Measurements from ENCODE around the gene NEK8.
"Not testable (repeated sequence)": the region's sequence is repeated elsewhere in the genome, so short reads cannot be mapped to it uniquely, and the experiment has no call there.

The NEK8 gene

GRCh38 chr17:28734712-28735241 lies 6.2 kb downstream of the NEK8 start:
- Histone ChIP-seq H3K9me3 (ENCODE audit: insufficient read depth, low read depth, low read length) (no peaks in the 10 kb centered on the region), H3K27me3 (ENCODE audit: insufficient read depth, low read length) (no peaks in the 10 kb centered on the region), H3K4me1 (ENCODE audit: insufficient read depth, low read length) (no peaks in the 10 kb centered on the region), H3K36me3 (ENCODE audit: insufficient read depth, low read depth, low read length) (peaks cover 32% of the 10 kb centered on the region), H3K4me3 (ENCODE audit: low read length) (no peak overlapping the region), H3K9ac (ENCODE audit: low read depth, low read length) (no peak overlapping the region), H3K27ac (ENCODE audit: low read length) (no peak overlapping the region)

GRCh38 chr17:28735242-28735722 lies 6.7 kb downstream of the NEK8 start:
- no peak overlapping the region for H3K9ac ChIP-seq (ENCODE audit: low read depth, low read length)
- no peaks in the 10 kb centered on the region for H3K4me1 ChIP-seq (ENCODE audit: insufficient read depth, low read length)
- no peak overlapping the region for H3K27ac ChIP-seq (ENCODE audit: low read length)
- peaks cover 32% of the 10 kb centered on the region for H3K36me3 ChIP-seq (ENCODE audit: insufficient read depth, low read depth, low read length)
- no peaks in the 10 kb centered on the region for H3K9me3 ChIP-seq (ENCODE audit: insufficient read depth, low read depth, low read length)
- no peak overlapping the region for H3K4me3 ChIP-seq (ENCODE audit: low read length)
- no peaks in the 10 kb centered on the region for H3K27me3 ChIP-seq (ENCODE audit: insufficient read depth, low read length)

GRCh38 chr17:28735913-28736769 lies 7.6 kb downstream of the NEK8 start:
- H3K4me1 ChIP-seq (ENCODE audit: insufficient read depth, low read length); H3K27me3 ChIP-seq (ENCODE audit: insufficient read depth, low read length); H3K27ac ChIP-seq (ENCODE audit: low read length); H3K4me3 ChIP-seq (ENCODE audit: low read length); H3K9me3 ChIP-seq (ENCODE audit: insufficient read depth, low read depth, low read length); H3K9ac ChIP-seq (ENCODE audit: low read depth, low read length): not testable (repeated sequence)
- peaks cover 36% of the 10 kb centered on the region for H3K36me3 ChIP-seq (ENCODE audit: insufficient read depth, low read depth, low read length)

- Histone ChIP-seq H3K4me3 (ENCODE audit: low read length) (no peak overlapping the region), H3K9ac (ENCODE audit: low read depth, low read length) (no peak overlapping the region), H3K27me3 (ENCODE audit: insufficient read depth, low read length) (no peaks in the 10 kb centered on the region), H3K27ac (ENCODE audit: low read length) (no peak overlapping the region), H3K4me1 (ENCODE audit: insufficient read depth, low read length) (no peaks in the 10 kb centered on the region; the same call in 1 of the 2 replicates), H3K36me3 (ENCODE audit: insufficient read depth, low read depth, low read length) (peaks cover 36% of the 10 kb centered on the region), H3K9me3 (ENCODE audit: insufficient read depth, low read depth, low read length) (no peaks in the 10 kb centered on the region)
Observed at GRCh38 chr17:28737316-28737715, 8.7 kb downstream of the NEK8 start.

GRCh38 chr17:28737770-28738679 lies 9.4 kb downstream of the NEK8 start:
- Histone ChIP-seq H3K27me3 (ENCODE audit: insufficient read depth, low read length) (no peaks in the 10 kb centered on the region), H3K4me3 (ENCODE audit: low read length) (no peak overlapping the region), H3K9me3 (ENCODE audit: insufficient read depth, low read depth, low read length) (no peaks in the 10 kb centered on the region), H3K4me1 (ENCODE audit: insufficient read depth, low read length) (no peaks in the 10 kb centered on the region; the same call in 1 of the 2 replicates), H3K36me3 (ENCODE audit: insufficient read depth, low read depth, low read length) (peaks cover 36% of the 10 kb centered on the region), H3K27ac (ENCODE audit: low read length) (no peak overlapping the region), H3K9ac (ENCODE audit: low read depth, low read length) (no peak overlapping the region)

- no peaks in the 10 kb centered on the region for H3K27me3 ChIP-seq (ENCODE audit: insufficient read depth, low read length)
- H3K27ac ChIP-seq (ENCODE audit: low read length), result no peak overlapping the region
- H3K9ac ChIP-seq (ENCODE audit: low read depth, low read length), result no peak overlapping the region
- H3K4me3 ChIP-seq (ENCODE audit: low read length), result no peak overlapping the region
- H3K36me3 ChIP-seq (ENCODE audit: insufficient read depth, low read depth, low read length), result peaks cover 36% of the 10 kb centered on the region
- no peaks in the 10 kb centered on the region; the same call in 1 of the 2 replicates for H3K4me1 ChIP-seq (ENCODE audit: insufficient read depth, low read length)
- no peaks in the 10 kb centered on the region for H3K9me3 ChIP-seq (ENCODE audit: insufficient read depth, low read depth, low read length)
Observed at GRCh38 chr17:28738680-28739384, 10.2 kb downstream of the NEK8 start.

- H3K4me3 ChIP-seq (ENCODE audit: low read length), result no peak overlapping the region
- no peaks in the 10 kb centered on the region for H3K27me3 ChIP-seq (ENCODE audit: insufficient read depth, low read length)
- H3K27ac ChIP-seq (ENCODE audit: low read length), result no peak overlapping the region
- H3K9ac ChIP-seq (ENCODE audit: low read depth, low read length), result no peak overlapping the region
- H3K4me1 ChIP-seq (ENCODE audit: insufficient read depth, low read length), result peaks cover under 1% of the 10 kb centered on the region; the same call in 1 of the 2 replicates
- H3K9me3 ChIP-seq (ENCODE audit: insufficient read depth, low read depth, low read length), result no peaks in the 10 kb centered on the region
- peaks cover 29% of the 10 kb centered on the region for H3K36me3 ChIP-seq (ENCODE audit: insufficient read depth, low read depth, low read length)
Observed at GRCh38 chr17:28740406-28741357, 12.1 kb downstream of the NEK8 start.

GRCh38 chr17:28741358-28742349 lies 13.1 kb downstream of the NEK8 start:
- H3K9me3 ChIP-seq (ENCODE audit: insufficient read depth, low read depth, low read length), result no peaks in the 10 kb centered on the region
- H3K4me1 ChIP-seq (ENCODE audit: insufficient read depth, low read length), result peaks cover 10% of the 10 kb centered on the region
- H3K9ac ChIP-seq (ENCODE audit: low read depth, low read length), result no peak overlapping the region
- no peak overlapping the region for H3K27ac ChIP-seq (ENCODE audit: low read length)
- H3K27me3 ChIP-seq (ENCODE audit: insufficient read depth, low read length), result no peaks in the 10 kb centered on the region
- H3K4me3 ChIP-seq (ENCODE audit: low read length), result no peak overlapping the region
- H3K36me3 ChIP-seq (ENCODE audit: insufficient read depth, low read depth, low read length), result peaks cover 38% of the 10 kb centered on the region

- Histone ChIP-seq H3K27me3 (ENCODE audit: insufficient read depth, low read length) (no peaks in the 10 kb centered on the region), H3K4me3 (ENCODE audit: low read length) (peak within 1 kb of the TSS; percentile 87), H3K9ac (ENCODE audit: low read depth, low read length) (peak within 1 kb of the TSS; percentile 96), H3K9me3 (ENCODE audit: insufficient read depth, low read depth, low read length) (no peaks in the 10 kb centered on the region), H3K27ac (ENCODE audit: low read length) (peak within 1 kb of the TSS; percentile 67), H3K36me3 (ENCODE audit: insufficient read depth, low read depth, low read length) (peaks cover 47% of the 10 kb centered on the region), H3K4me1 (ENCODE audit: insufficient read depth, low read length) (peaks cover 14% of the 10 kb centered on the region)
Observed at GRCh38 chr17:28743243-28744103, 14.9 kb downstream of the NEK8 start, which contains the start of gene TRAF4. Gene TRAF4 (plus strand): TSS chr17:28744011. CDS start chr17:28744113, 102 bp downstream.
